ENCODE measurements around the gene AKR1B15. TPM values are rescaled to one million over a fixed set of nuclear protein-coding genes. Genes with fewer than 3 reads are reported as not detected.

Gene AKR1B15
- 33.9 to 46.4 TPM (median 40.0 TPM) in 5 replicates for total RNA-seq (2022; extraction: Qiagen RNA extraction; ENCODE audit: low read depth)

DNA sequence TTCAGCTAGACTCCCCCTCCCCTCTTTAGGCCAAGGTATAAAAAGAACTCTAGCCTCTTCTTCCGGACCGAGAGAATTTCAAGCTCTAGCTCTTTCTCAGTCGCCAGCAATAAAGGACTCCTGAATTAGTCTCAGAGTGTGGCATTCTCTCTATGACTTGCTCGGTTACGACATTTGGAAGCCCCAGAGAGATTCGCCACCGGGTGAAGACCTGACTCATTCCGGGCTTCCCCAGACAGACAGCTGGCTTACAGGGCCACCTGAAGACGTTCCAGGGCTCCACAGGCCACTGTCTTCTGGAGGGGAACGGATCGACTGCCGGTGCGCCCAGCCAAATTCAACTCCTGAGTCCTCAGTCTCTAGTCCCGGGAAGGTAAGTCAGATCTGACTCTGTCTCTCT is at the start of gene AKR1B15:
AKR1B15 (plus strand) TSS at position 234 of the 400 bp plus-strand sequence. CDS start 15,510 bp downstream, outside the sequence.

Other genes starting within 250 kb of the AKR1B15 start
- gene SLC35B4, start 232.2 kb upstream of the AKR1B15 start, total RNA-seq (2022; extraction: Qiagen RNA extraction; ENCODE audit: low read depth), result 23.2 to 36.9 TPM (median 34.7 TPM) in 5 replicates
- gene AKR1B1, start 90.0 kb upstream of the AKR1B15 start, total RNA-seq (2022; extraction: Qiagen RNA extraction; ENCODE audit: low read depth), result 1,891 to 2,747 TPM (median 2,548 TPM) in 5 replicates
- 2,100 to 2,350 TPM (median 2,234 TPM) in 5 replicates for gene AKR1B10, start 21.5 kb upstream of the AKR1B15 start, total RNA-seq (2022; extraction: Qiagen RNA extraction; ENCODE audit: low read depth)
- gene BPGM, start 97.7 kb downstream of the AKR1B15 start, total RNA-seq (2022; extraction: Qiagen RNA extraction; ENCODE audit: low read depth), result 15.3 to 22.9 TPM (median 17.8 TPM) in 5 replicates
- 70.3 to 126 TPM (median 113 TPM) in 5 replicates for gene CALD1, start 230.5 kb downstream of the AKR1B15 start, total RNA-seq (2022; extraction: Qiagen RNA extraction; ENCODE audit: low read depth)